ENCODE data around the gene AASDH. TPM values are rescaled to one million over a fixed set of nuclear protein-coding genes. Genes with fewer than 3 reads are reported as not detected.

AASDH gene
- total RNA-seq, 1 donor from 2014 or later = 20.4 TPM

- H3K36me3 ChIP-seq (ENCODE audit: control insufficient read depth in 3 of 3, insufficient read depth in 3 of 3, low read length in 3 of 3) = peaks cover 4 to 8% (median 5%) of the 10 kb centered on the region in 3 donors
- no peak overlapping the region for H3K9ac ChIP-seq (ENCODE audit: low read depth in 1 of 3, low read length in 3 of 3)
- no peaks in the 10 kb centered on the region for H3K27me3 ChIP-seq (ENCODE audit: control insufficient read depth in 3 of 3, insufficient read depth in 3 of 3, low read length in 3 of 3)
- H3K4me3 ChIP-seq (ENCODE audit: low read length in 3 of 3) = no peak overlapping the region
- H3K27ac ChIP-seq (ENCODE audit: low read depth, low read length) = no peak overlapping the region
- H3K9me3 ChIP-seq (ENCODE audit: control insufficient read depth in 3 of 3, low read length in 3 of 3) = no peaks in the 10 kb centered on the region
- H3K4me1 ChIP-seq (ENCODE audit: control insufficient read depth in 3 of 3, insufficient read depth in 3 of 3, low read length in 3 of 3) = peaks cover 0 to 5% (median 0%) of the 10 kb centered on the region in 3 donors
Observed at GRCh38 chr4:56405016-56405415, 17.7 kb upstream of the AASDH start.

- Histone ChIP-seq H3K27ac (ENCODE audit: low read depth, low read length) (no peak overlapping the region), H3K9me3 (ENCODE audit: control insufficient read depth in 3 of 3, low read length in 3 of 3) (no peaks in the 10 kb centered on the region), H3K4me1 (ENCODE audit: control insufficient read depth in 3 of 3, insufficient read depth in 3 of 3, low read length in 3 of 3) (no peaks in the 10 kb centered on the region), H3K36me3 (ENCODE audit: control insufficient read depth in 3 of 3, insufficient read depth in 3 of 3, low read length in 3 of 3) (peaks cover 2 to 8% (median 3%) of the 10 kb centered on the region in 3 donors), H3K4me3 (ENCODE audit: low read length in 3 of 3) (no peak overlapping the region), H3K9ac (ENCODE audit: low read depth in 1 of 3, low read length in 3 of 3) (no peak overlapping the region), H3K27me3 (ENCODE audit: control insufficient read depth in 3 of 3, insufficient read depth in 3 of 3, low read length in 3 of 3) (no peaks in the 10 kb centered on the region)
Observed at GRCh38 chr4:56400560-56400959, 13.3 kb upstream of the AASDH start.

DNA sequence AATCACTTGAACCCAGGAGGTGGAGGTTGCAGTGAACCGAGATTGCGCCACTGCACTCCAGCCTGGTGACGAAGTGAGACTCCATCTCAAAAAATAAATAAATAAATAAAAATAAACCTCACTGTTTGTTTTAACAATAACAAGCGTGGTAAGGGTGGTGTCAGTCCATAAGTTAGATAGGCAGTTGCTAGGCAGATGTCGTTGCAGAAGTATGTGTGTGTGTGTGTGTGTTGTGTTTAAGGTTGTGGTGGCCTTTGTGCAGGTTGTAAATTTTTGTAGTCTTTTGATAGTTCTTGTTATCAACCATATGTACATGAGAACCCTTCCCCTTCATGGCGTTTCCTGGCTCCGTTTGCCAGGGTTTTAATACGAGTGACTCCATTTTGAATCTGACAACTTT lies 4.0 kb upstream of the AASDH start:
- Histone ChIP-seq H3K36me3 (ENCODE audit: control insufficient read depth in 3 of 3, insufficient read depth in 3 of 3, low read length in 3 of 3) (peaks cover 0 to 5% (median 2%) of the 10 kb centered on the region in 3 donors), H3K27ac (ENCODE audit: low read depth, low read length) (no peak overlapping the region), H3K4me1 (ENCODE audit: control insufficient read depth in 3 of 3, insufficient read depth in 3 of 3, low read length in 3 of 3) (peaks cover 8 to 11% (median 8%) of the 10 kb centered on the region in 3 donors), H3K4me3 (ENCODE audit: low read length in 3 of 3) (no peak overlapping the region), H3K9me3 (ENCODE audit: control insufficient read depth in 3 of 3, low read length in 3 of 3) (no peaks in the 10 kb centered on the region), H3K27me3 (ENCODE audit: control insufficient read depth in 3 of 3, insufficient read depth in 3 of 3, low read length in 3 of 3) (no peaks in the 10 kb centered on the region), H3K9ac (ENCODE audit: low read depth in 1 of 3, low read length in 3 of 3) (no peak overlapping the region)

- H3K4me3 ChIP-seq (ENCODE audit: low read length in 3 of 3) = no peak overlapping the region
- peaks cover 8 to 13% (median 12%) of the 10 kb centered on the region in 3 donors for H3K4me1 ChIP-seq (ENCODE audit: control insufficient read depth in 3 of 3, insufficient read depth in 3 of 3, low read length in 3 of 3)
- no peaks in the 10 kb centered on the region for H3K9me3 ChIP-seq (ENCODE audit: control insufficient read depth in 3 of 3, low read length in 3 of 3)
- H3K36me3 ChIP-seq (ENCODE audit: control insufficient read depth in 3 of 3, insufficient read depth in 3 of 3, low read length in 3 of 3) = peaks cover 0 to 5% (median 2%) of the 10 kb centered on the region in 3 donors
- no peak overlapping the region for H3K9ac ChIP-seq (ENCODE audit: low read depth in 1 of 3, low read length in 3 of 3)
- no peaks in the 10 kb centered on the region for H3K27me3 ChIP-seq (ENCODE audit: control insufficient read depth in 3 of 3, insufficient read depth in 3 of 3, low read length in 3 of 3)
- no peak overlapping the region for H3K27ac ChIP-seq (ENCODE audit: low read depth, low read length)
Observed at GRCh38 chr4:56389558-56389957, 2.3 kb upstream of the AASDH start.

GRCh38 chr4:56388306-56388705 lies 1.0 kb upstream of the AASDH start:
- peak overlapping the region; percentile 85 to 99 (median 93) for H3K4me3 ChIP-seq (ENCODE audit: low read length in 3 of 3)
- H3K36me3 ChIP-seq (ENCODE audit: control insufficient read depth in 3 of 3, insufficient read depth in 3 of 3, low read length in 3 of 3) = peaks cover 0 to 5% (median 2%) of the 10 kb centered on the region in 3 donors
- peak overlapping the region; percentile 94 for H3K27ac ChIP-seq (ENCODE audit: low read depth, low read length)
- H3K4me1 ChIP-seq (ENCODE audit: control insufficient read depth in 3 of 3, insufficient read depth in 3 of 3, low read length in 3 of 3) = peaks cover 8 to 13% (median 12%) of the 10 kb centered on the region in 3 donors
- H3K9ac ChIP-seq (ENCODE audit: low read depth in 1 of 3, low read length in 3 of 3) = peak overlapping the region; percentile 91 to 98 (median 95)
- H3K27me3 ChIP-seq (ENCODE audit: control insufficient read depth in 3 of 3, insufficient read depth in 3 of 3, low read length in 3 of 3) = no peaks in the 10 kb centered on the region
- no peaks in the 10 kb centered on the region for H3K9me3 ChIP-seq (ENCODE audit: control insufficient read depth in 3 of 3, low read length in 3 of 3)

- peaks cover 2 to 5% (median 5%) of the 10 kb centered on the region in 3 donors for H3K36me3 ChIP-seq (ENCODE audit: control insufficient read depth in 3 of 3, insufficient read depth in 3 of 3, low read length in 3 of 3)
- no peak overlapping the region for H3K9ac ChIP-seq (ENCODE audit: low read depth in 1 of 3, low read length in 3 of 3)
- no peaks in the 10 kb centered on the region for H3K27me3 ChIP-seq (ENCODE audit: control insufficient read depth in 3 of 3, insufficient read depth in 3 of 3, low read length in 3 of 3)
- H3K27ac ChIP-seq (ENCODE audit: low read depth, low read length) = peak overlapping the region; percentile 94
- H3K9me3 ChIP-seq (ENCODE audit: control insufficient read depth in 3 of 3, low read length in 3 of 3) = no peaks in the 10 kb centered on the region
- H3K4me1 ChIP-seq (ENCODE audit: control insufficient read depth in 3 of 3, insufficient read depth in 3 of 3, low read length in 3 of 3) = peaks cover 8 to 13% (median 10%) of the 10 kb centered on the region in 3 donors
- H3K4me3 ChIP-seq (ENCODE audit: low read length in 3 of 3) = peak overlapping the region in 1 of 3 donors; percentile 25
Observed at GRCh38 chr4:56386091-56386490, 1.2 kb downstream of the AASDH start.

GRCh38 chr4:56375458-56375857 lies 11.8 kb downstream of the AASDH start:
- Histone ChIP-seq H3K9ac (ENCODE audit: low read depth in 1 of 3, low read length in 3 of 3) (no peak overlapping the region), H3K27me3 (ENCODE audit: control insufficient read depth in 3 of 3, insufficient read depth in 3 of 3, low read length in 3 of 3) (no peaks in the 10 kb centered on the region), H3K27ac (ENCODE audit: low read depth, low read length) (no peak overlapping the region), H3K4me3 (ENCODE audit: low read length in 3 of 3) (no peak overlapping the region), H3K36me3 (ENCODE audit: control insufficient read depth in 3 of 3, insufficient read depth in 3 of 3, low read length in 3 of 3) (peaks cover 7 to 19% (median 14%) of the 10 kb centered on the region in 3 donors), H3K4me1 (ENCODE audit: control insufficient read depth in 3 of 3, insufficient read depth in 3 of 3, low read length in 3 of 3) (no peaks in the 10 kb centered on the region), H3K9me3 (ENCODE audit: control insufficient read depth in 3 of 3, low read length in 3 of 3) (no peaks in the 10 kb centered on the region)

DNA sequence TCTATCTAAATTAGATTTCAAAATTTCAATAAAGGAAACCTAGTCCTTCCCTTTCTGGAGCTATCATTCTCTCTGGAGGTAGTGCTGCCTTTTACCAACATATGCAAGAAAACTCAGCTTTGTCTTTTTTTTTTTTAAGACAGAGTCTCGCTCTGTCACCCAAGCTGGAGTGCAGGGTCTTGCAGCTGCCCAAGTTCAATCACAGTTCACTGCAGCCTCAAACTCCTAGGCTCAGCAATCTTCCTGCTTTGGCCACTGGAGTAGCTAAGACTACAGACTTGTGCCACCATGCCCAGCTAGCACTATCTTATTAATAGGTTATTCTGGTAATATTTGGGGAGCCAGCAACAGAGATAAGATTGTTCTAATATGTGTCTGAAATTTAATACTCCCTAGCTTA lies 12.3 kb downstream of the AASDH start:
- Histone ChIP-seq H3K4me3 (ENCODE audit: low read length in 3 of 3) (no peak overlapping the region), H3K27me3 (ENCODE audit: control insufficient read depth in 3 of 3, insufficient read depth in 3 of 3, low read length in 3 of 3) (no peaks in the 10 kb centered on the region), H3K27ac (ENCODE audit: low read depth, low read length) (no peak overlapping the region), H3K9me3 (ENCODE audit: control insufficient read depth in 3 of 3, low read length in 3 of 3) (no peaks in the 10 kb centered on the region), H3K9ac (ENCODE audit: low read depth in 1 of 3, low read length in 3 of 3) (no peak overlapping the region), H3K4me1 (ENCODE audit: control insufficient read depth in 3 of 3, insufficient read depth in 3 of 3, low read length in 3 of 3) (no peaks in the 10 kb centered on the region), H3K36me3 (ENCODE audit: control insufficient read depth in 3 of 3, insufficient read depth in 3 of 3, low read length in 3 of 3) (peaks cover 10 to 17% (median 17%) of the 10 kb centered on the region in 3 donors)

DNA sequence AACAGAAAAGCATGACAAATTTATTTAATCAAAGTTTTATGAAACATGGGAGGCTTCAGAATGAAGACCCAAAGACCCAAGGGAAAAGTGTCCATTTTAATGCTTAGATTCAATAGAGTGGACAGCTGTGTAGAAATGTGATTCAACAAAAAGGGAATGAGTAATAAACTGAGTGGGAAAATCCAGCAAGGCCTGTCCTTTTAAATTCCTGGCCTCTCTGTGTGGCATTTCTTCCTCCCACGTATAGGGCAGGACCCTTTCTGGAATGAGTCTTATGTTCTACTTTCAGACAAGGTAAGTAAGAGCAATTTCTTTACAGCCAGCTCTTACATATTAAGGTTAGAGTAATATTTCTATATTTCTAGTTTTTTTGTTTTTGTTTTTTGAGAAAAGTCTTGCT lies 14.5 kb downstream of the AASDH start:
- Histone ChIP-seq H3K27me3 (ENCODE audit: control insufficient read depth in 3 of 3, insufficient read depth in 3 of 3, low read length in 3 of 3) (no peaks in the 10 kb centered on the region), H3K9ac (ENCODE audit: low read depth in 1 of 3, low read length in 3 of 3) (no peak overlapping the region), H3K36me3 (ENCODE audit: control insufficient read depth in 3 of 3, insufficient read depth in 3 of 3, low read length in 3 of 3) (peaks cover 11 to 18% (median 13%) of the 10 kb centered on the region in 3 donors), H3K4me3 (ENCODE audit: low read length in 3 of 3) (no peak overlapping the region), H3K4me1 (ENCODE audit: control insufficient read depth in 3 of 3, insufficient read depth in 3 of 3, low read length in 3 of 3) (no peaks in the 10 kb centered on the region), H3K27ac (ENCODE audit: low read depth, low read length) (no peak overlapping the region), H3K9me3 (ENCODE audit: control insufficient read depth in 3 of 3, low read length in 3 of 3) (no peaks in the 10 kb centered on the region)

GRCh38 chr4:56371426-56372220 lies 15.7 kb downstream of the AASDH start:
- H3K9ac ChIP-seq (ENCODE audit: low read depth in 1 of 3, low read length in 3 of 3) = no peak overlapping the region
- no peak overlapping the region for H3K27ac ChIP-seq (ENCODE audit: low read depth, low read length)
- H3K27me3 ChIP-seq (ENCODE audit: control insufficient read depth in 3 of 3, insufficient read depth in 3 of 3, low read length in 3 of 3) = no peaks in the 10 kb centered on the region
- no peaks in the 10 kb centered on the region for H3K9me3 ChIP-seq (ENCODE audit: control insufficient read depth in 3 of 3, low read length in 3 of 3)
- peaks cover 7 to 18% (median 11%) of the 10 kb centered on the region in 3 donors for H3K36me3 ChIP-seq (ENCODE audit: control insufficient read depth in 3 of 3, insufficient read depth in 3 of 3, low read length in 3 of 3)
- no peaks in the 10 kb centered on the region for H3K4me1 ChIP-seq (ENCODE audit: control insufficient read depth in 3 of 3, insufficient read depth in 3 of 3, low read length in 3 of 3)
- H3K4me3 ChIP-seq (ENCODE audit: low read length in 3 of 3) = no peak overlapping the region
